Measurements from ENCODE around the gene LGR6. TPM values are rescaled to one million over a fixed set of nuclear protein-coding genes. Genes with fewer than 3 reads are reported as not detected.

LGR6 gene
- total RNA-seq, 1 donor = not detected

DNA sequence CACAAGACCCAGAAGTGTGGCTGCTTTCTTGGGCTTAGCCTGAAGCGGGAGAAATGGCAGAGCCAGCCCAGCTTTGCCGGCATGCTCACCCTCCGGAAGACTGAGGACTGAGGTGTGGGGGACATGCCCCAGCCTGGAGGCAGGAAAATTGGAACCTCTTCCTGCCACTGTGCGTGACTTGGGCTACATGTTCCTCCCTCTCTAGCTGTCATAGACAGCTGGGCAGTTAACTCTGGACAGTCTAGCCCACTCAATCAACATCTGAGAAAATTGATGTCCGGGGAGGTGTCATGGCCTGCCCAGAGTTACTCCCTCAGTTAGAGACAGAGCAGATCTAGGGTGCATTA, 88.4 kb downstream of the LGR6 start:
- TF ChIP-seq, protein P1, sequence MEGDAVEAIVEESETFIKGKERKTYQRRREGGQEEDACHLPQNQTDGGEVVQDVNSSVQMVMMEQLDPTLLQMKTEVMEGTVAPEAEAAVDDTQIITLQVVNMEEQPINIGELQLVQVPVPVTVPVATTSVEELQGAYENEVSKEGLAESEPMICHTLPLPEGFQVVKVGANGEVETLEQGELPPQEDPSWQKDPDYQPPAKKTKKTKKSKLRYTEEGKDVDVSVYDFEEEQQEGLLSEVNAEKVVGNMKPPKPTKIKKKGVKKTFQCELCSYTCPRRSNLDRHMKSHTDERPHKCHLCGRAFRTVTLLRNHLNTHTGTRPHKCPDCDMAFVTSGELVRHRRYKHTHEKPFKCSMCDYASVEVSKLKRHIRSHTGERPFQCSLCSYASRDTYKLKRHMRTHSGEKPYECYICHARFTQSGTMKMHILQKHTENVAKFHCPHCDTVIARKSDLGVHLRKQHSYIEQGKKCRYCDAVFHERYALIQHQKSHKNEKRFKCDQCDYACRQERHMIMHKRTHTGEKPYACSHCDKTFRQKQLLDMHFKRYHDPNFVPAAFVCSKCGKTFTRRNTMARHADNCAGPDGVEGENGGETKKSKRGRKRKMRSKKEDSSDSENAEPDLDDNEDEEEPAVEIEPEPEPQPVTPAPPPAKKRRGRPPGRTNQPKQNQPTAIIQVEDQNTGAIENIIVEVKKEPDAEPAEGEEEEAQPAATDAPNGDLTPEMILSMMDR (IDR thresholded peaks at IDR 0.05; ENCODE audit: insufficient read depth, low read length) = no peak
- no peak for DNase-seq (ENCODE audit: low read depth)
- no peak overlapping the region for H3K4me3 ChIP-seq (ENCODE audit: low read depth, low read length)

DNA sequence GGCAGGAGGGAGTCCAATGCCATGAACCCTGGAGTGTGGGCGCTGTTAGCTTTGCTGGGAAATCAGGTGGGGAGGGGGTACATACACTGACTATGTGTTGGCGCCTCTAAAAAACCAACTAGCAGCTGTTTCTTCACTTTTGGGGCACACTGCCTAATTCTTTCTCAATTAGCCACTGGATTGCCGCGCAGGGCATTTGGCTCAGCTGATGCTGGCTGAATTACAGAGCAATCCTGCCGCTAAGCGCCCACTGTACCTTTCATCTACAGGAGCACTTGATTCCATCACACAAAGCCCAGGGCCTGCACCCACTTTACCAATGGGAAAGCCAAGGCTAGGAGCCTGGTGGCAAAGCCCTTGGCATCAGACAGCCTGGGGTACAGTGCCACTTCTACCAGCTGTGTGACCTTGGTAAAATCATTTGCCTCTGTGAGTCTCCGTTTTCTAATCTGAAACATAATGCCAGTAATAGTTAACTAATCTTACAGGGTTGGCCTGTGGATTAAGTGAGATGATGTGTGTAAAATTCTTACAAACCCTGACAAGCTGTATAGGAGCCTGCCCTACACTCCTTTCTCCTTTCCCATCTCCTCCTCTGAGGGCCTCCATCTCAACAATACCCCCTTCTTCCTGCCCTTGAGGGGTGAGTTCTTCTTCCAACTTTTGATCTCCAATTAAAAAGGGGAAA, 89.1 kb downstream of the LGR6 start:
- no peak for DNase-seq (ENCODE audit: low read depth)
- TF ChIP-seq, protein P1 (IDR thresholded peaks at IDR 0.05; ENCODE audit: insufficient read depth, low read length) = no peak
- no peak overlapping the region for H3K4me3 ChIP-seq (ENCODE audit: low read depth, low read length)

DNA sequence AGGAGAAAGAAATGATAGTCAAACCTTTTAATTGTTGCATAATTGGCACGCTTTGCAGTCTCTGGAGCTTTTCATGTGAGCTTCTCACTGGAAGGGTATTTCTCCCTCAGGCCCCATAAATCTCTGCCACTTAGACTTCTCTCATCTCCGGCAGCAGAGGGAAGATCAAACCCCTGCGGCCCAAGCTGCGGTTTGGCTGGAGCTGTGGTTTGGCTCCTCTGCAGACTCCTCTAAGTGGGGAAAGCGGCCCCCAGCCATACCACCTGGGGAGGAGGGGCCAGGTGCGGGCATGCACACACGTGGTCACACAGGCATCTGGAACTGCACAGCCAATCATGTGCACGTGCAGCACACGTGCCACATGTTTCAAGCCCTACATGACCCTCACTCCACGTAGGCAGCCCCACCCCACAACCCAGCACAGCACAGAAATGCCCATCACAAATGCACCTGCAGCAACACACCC, 89.8 kb downstream of the LGR6 start:
- TF ChIP-seq, protein P1 (IDR thresholded peaks at IDR 0.05; ENCODE audit: insufficient read depth, low read length) = no peak
- no peak overlapping the region for H3K4me3 ChIP-seq (ENCODE audit: low read depth, low read length)
- peak; percentile 92 for DNase-seq (ENCODE audit: low read depth)

DNA sequence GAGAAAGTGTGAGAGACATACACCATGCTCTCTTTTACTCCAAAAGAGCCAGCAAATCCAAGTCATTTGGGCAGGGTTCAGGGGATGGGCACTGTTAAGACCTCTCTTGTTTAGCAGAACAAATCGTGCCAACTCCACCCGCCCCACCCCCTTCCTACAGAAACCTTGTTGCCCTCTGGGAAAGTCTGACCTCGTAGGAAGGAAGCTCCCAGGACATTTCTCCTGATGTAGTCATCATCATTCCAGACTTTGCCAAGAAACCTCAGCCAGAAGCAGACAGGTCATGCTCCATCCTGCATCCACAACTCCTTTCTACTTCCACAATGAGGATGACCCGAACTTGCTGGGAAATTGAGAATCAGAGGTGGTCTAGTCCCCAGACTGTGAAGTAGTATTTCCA, 90.4 kb downstream of the LGR6 start:
- TF ChIP-seq, protein P1 (IDR thresholded peaks at IDR 0.05; ENCODE audit: insufficient read depth, low read length) = no peak
- DNase-seq (ENCODE audit: low read depth) = peak; percentile 70
- H3K4me3 ChIP-seq (ENCODE audit: low read depth, low read length) = no peak overlapping the region

DNA sequence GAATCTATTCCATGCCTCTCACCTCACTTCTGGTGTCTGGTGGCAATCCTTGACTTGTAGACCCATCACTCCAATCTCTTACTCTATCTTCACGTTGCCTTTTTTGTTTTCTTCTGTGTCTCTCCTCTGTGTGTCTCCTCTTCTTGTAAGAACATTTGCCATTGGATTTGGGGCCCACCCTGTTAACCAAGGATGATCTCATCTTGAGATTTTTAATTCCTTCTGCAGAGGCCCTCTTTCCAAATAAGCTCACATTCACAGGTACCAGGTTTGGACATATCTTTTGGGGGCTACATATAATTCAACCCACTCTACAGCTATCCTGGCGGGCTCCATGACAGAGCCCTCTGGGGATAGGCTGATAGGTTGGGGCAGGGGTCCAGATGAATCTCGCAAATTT, 92.3 kb downstream of the LGR6 start:
- no peak for DNase-seq (ENCODE audit: low read depth)
- H3K4me3 ChIP-seq (ENCODE audit: low read depth, low read length) = no peak overlapping the region

DNA sequence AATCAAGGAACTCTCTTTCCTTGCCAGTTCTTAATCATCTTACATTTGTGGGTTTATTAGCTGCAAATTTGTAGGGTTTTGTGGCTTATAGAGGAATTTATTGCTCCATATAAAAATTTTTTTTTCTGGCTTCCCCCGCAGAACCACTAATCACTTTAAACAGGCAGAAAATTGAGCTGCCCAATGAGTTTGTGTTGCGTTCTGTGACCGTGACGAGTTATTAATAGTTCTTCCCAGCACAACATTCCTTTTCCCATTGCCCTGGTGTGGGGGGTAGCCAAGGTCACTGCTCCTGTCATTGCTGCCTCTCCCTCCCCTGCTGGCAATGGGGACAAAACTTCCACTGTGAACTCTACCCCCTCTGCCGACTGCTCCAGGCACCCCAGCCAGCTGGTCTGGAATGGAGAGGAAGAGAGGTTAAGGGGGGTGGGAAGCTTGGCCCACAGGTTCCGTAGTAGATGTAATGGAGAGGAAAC, 93.1 kb downstream of the LGR6 start:
- H3K4me3 ChIP-seq (ENCODE audit: low read depth, low read length) = no peak overlapping the region
- DNase-seq (ENCODE audit: low read depth) = peak; percentile 22
- TF ChIP-seq, protein P1 (IDR thresholded peaks at IDR 0.05; ENCODE audit: insufficient read depth, low read length) = no peak

More for the DNA sequence above, 92.3 kb downstream of the LGR6 start:
- TF ChIP-seq, protein P1 (IDR thresholded peaks at IDR 0.05; ENCODE audit: insufficient read depth, low read length) = no peak

DNA sequence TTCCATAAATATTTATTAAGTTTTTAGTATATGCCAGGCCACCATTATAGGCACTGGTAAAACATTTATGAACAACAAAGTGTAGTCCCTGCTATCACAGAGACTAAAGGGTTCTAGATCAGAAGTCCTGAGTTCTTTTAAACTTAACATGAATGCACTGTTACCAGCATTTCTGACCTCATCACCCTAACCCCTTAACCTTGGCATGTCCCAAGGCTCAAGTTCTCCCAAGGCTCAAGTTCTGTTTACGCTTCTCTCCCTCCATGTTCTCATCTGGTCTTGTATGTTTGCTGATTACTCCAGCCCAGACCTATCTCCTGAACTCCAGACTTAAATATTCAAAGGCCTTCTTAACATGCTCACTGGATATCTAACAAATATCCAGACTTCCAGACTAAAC, 93.6 kb downstream of the LGR6 start:
- DNase-seq (ENCODE audit: low read depth) = no peak
- TF ChIP-seq, protein P1 (IDR thresholded peaks at IDR 0.05; ENCODE audit: insufficient read depth, low read length) = no peak
- no peak overlapping the region for H3K4me3 ChIP-seq (ENCODE audit: low read depth, low read length)

Measured in fibroblast of the aortic adventitia (primary cell).